SK-N-SH (cell line): ENCODE data around the gene HDGFL2. TPM values are rescaled to one million over a fixed set of nuclear protein-coding genes. Genes with fewer than 3 reads are reported as not detected.
"Not testable (repeated sequence)": the region's sequence is repeated elsewhere in the genome, so short reads cannot be mapped to it uniquely, and the experiment has no call there.

Experiments used
- CTCF ChIA-PET: fragments of 300-600, 350-600 bp; formaldehyde crosslinking; extraction: SDS; loops from one replicate; lab custom pipeline; 2021; lab: Yijun Ruan, JAX
- POLR2A ChIA-PET: fragments of 350-600 bp; sonication (Branson Sonifier 250); formaldehyde crosslinking; extraction: SDS; loops from one replicate; lab custom pipeline; 2020; ENCODE audit warnings: antibody characterized with exemption, inconsistent platforms; lab: Yijun Ruan, JAX
- DNase-seq: peaks from one replicate; pipeline ENCODE4 v3.0.0; 2012
- H2AFZ ChIP-seq: fragments of 200-600 bp; sonication (generic); 2 replicates; pipeline ENCODE4 v1.8.1; 2016; ENCODE audit warnings: antibody characterized with exemption, mild to moderate bottlenecking, low read depth
- H3F3A ChIP-seq: fragments of 200-600 bp; sonication (generic); replicated peaks from 2 replicates; pipeline ENCODE3; 2016; ENCODE audit warnings: antibody characterized with exemption, mild to moderate bottlenecking; ENCODE audit not compliant: insufficient read depth
- H3K27ac ChIP-seq, 2 experiments: fragments of 200-500 bp in 1 of 2; fragments of 200-600 bp in 1 of 2; sonication (Bioruptor generic) in 1 of 2; sonication (generic), shearing (Covaris generic) in 1 of 2; 2 replicates each; pipeline versions ENCODE4 v1.5.1 to v1.6.1; 2014 to 2016; ENCODE audit warnings: low read depth in 2 of 2, inconsistent platforms in 1 of 2, low read length in 1 of 2, mild to moderate bottlenecking in 1 of 2, mixed read lengths in 1 of 2
- H3K27me3 ChIP-seq: fragments of 200-600 bp; sonication (generic), shearing (Covaris generic); 2 replicates; pipeline ENCODE4 v1.6.1; 2016; ENCODE audit warnings: mixed run types; ENCODE audit not compliant: insufficient read depth
- H3K36me3 ChIP-seq, 2 experiments: fragments of 200-500 bp in 1 of 2; fragments of 200-600 bp in 1 of 2; sonication (Bioruptor generic) in 1 of 2; sonication (generic) in 1 of 2; replicated peaks in 1 of 2; 2 replicates each; pipeline versions ENCODE3 to v1.5.1; 2014 to 2016; ENCODE audit warnings: low read length in 1 of 2, mild to moderate bottlenecking in 1 of 2; ENCODE audit not compliant: insufficient read depth in 2 of 2, control insufficient read depth in 1 of 2
- H3K4me1 ChIP-seq, 2 experiments: fragments of 200-500 bp in 1 of 2; fragments of 200-600 bp in 1 of 2; sonication (Bioruptor generic) in 1 of 2; sonication (generic), shearing (Covaris generic) in 1 of 2; 2 replicates each; pipeline versions ENCODE4 v1.5.1 to v1.6.1; 2014 to 2016; ENCODE audit warnings: low read depth in 1 of 2, low read length in 1 of 2, mixed run types in 1 of 2; ENCODE audit not compliant: insufficient read depth in 2 of 2, control insufficient read depth in 1 of 2
- H3K4me2 ChIP-seq: fragments of 200-600 bp; sonication (generic), shearing (Covaris generic); 2 replicates; pipeline ENCODE4 v1.6.1; 2017; ENCODE audit warnings: mixed run types
- H3K4me3 ChIP-seq, 2 experiments: fragments of 200-500 bp in 1 of 2; fragments of 200-600 bp in 1 of 2; sonication (Bioruptor generic) in 1 of 2; sonication (generic), shearing (Covaris generic) in 1 of 2; 2 replicates each; pipeline versions ENCODE4 v1.5.1 to v1.8.1; 2014 to 2016; ENCODE audit warnings: low read depth in 2 of 2, inconsistent platforms in 1 of 2, low read length in 1 of 2, mild to moderate bottlenecking in 1 of 2, mixed read lengths in 1 of 2, moderate library complexity in 1 of 2
- H3K79me2 ChIP-seq: fragments of 200-600 bp; sonication (generic); 2 replicates; pipeline ENCODE4 v1.8.1; 2017; ENCODE audit warnings: mild to moderate bottlenecking; ENCODE audit not compliant: insufficient read depth
- H3K9ac ChIP-seq: fragments of 200-600 bp; sonication (generic); 2 replicates; pipeline ENCODE4 v1.6.1; 2017; ENCODE audit warnings: mixed run types
- H3K9me2 ChIP-seq: fragments of 200-600 bp; sonication (generic); 2 replicates; pipeline ENCODE4 v1.6.1; 2017; ENCODE audit warnings: mixed run types
- H3K9me3 ChIP-seq: fragments of 200-600 bp; sonication (generic); 2 replicates; pipeline ENCODE4 v1.6.1; 2017; ENCODE audit warnings: mixed run types, mild to moderate bottlenecking, moderate library complexity
- H4K20me1 ChIP-seq: fragments of 200-600 bp; sonication (generic); 2 replicates; pipeline ENCODE4 v1.6.1; 2017; ENCODE audit warnings: mild to moderate bottlenecking, mixed run types; ENCODE audit not compliant: insufficient read depth
- ELF1 ChIP-seq: IDR thresholded peaks from 2 replicates; pipeline ENCODE4 v1.4.0; 2012
- EZH2phosphoT487 ChIP-seq: fragments of 200-600 bp; sonication (generic); IDR thresholded peaks from 2 replicates; pipeline ENCODE4 v1.6.1; 2017; ENCODE audit warnings: low read depth, mixed run types, mild to moderate bottlenecking, antibody characterized with exemption, moderate library complexity, borderline replicate concordance
- FOXJ3 ChIP-seq: sonication (generic); formaldehyde crosslinking; IDR thresholded peaks from 2 replicates; pipeline ENCODE4 v1.5.1; 2020; ENCODE audit warnings: mild to moderate bottlenecking, missing genetic modification reagents
- GABPA ChIP-seq: IDR thresholded peaks from 2 replicates; pipeline ENCODE4 v1.4.0; 2012; ENCODE audit warnings: low read depth, mild to moderate bottlenecking
- JUND ChIP-seq: IDR thresholded peaks from 2 replicates; pipeline ENCODE4 v1.4.0; 2012
- NRF1 ChIP-seq: IDR thresholded peaks from 2 replicates; pipeline ENCODE4 v1.6.1; 2012; ENCODE audit warnings: low read depth, mild to moderate bottlenecking, low read length
- PBX3 ChIP-seq: IDR thresholded peaks from 2 replicates; pipeline ENCODE4; 2012
- POLR2AphosphoS5 ChIP-seq: IDR thresholded peaks from 2 replicates; pipeline ENCODE4 v1.6.1; 2012; ENCODE audit warnings: low read depth, low read length
- RAD21 ChIP-seq: IDR thresholded peaks from 2 replicates; pipeline ENCODE4 v1.6.1; 2012; ENCODE audit warnings: mild to moderate bottlenecking, low read length
- RCOR1 ChIP-seq: fragments of 150-350 bp; IDR thresholded peaks from 2 replicates; pipeline ENCODE4 v1.6.1; 2017; ENCODE audit warnings: antibody characterized with exemption, low read length
- SIN3A ChIP-seq: IDR thresholded peaks from 2 replicates; pipeline ENCODE4 v1.6.1; 2012; ENCODE audit warnings: low read depth, mild to moderate bottlenecking, low read length, moderate library complexity, borderline replicate concordance
- TCF12 ChIP-seq: IDR thresholded peaks from 2 replicates; pipeline ENCODE4 v1.4.0; 2012
- USF2 ChIP-seq: fragments of 150-350 bp; IDR thresholded peaks from 2 replicates; pipeline ENCODE4 v1.6.1; 2017; ENCODE audit warnings: antibody characterized with exemption, low read length, low read depth, borderline replicate concordance
- WGBS: methylation state at CpG from one replicate; pipeline ENCODE4 v1.1.6; 2017; ENCODE audit warnings: low lambda C conversion rate; 5-methylcytosine and 5-hydroxymethylcytosine counted together
- polyA plus RNA-seq, 3 experiments: library from polyadenylated mRNA; depleted of rRNA; stranded (reverse); fragments of >200 nt; gene quantifications; 2 replicates each; pipeline ENCODE4 v1.2.3, GENCODE V29; 2012
- TF ChIP-seq, protein P1 (sequence below): fragments of 200-600 bp; sonication (generic); IDR thresholded peaks from 2 replicates; pipeline ENCODE4 v1.6.1; 2017; ENCODE audit warnings: antibody characterized with exemption, mild to moderate bottlenecking, moderate library complexity
- TF ChIP-seq, protein P2 (sequence below): IDR thresholded peaks from 2 replicates; pipeline ENCODE4 v1.4.0; 2012; ENCODE audit warnings: low read depth, borderline replicate concordance

Gene HDGFL2
- polyA plus RNA-seq, 1 of the 3 experiments (the other 2 are of a cell fraction), result 77.8 TPM

DNA sequence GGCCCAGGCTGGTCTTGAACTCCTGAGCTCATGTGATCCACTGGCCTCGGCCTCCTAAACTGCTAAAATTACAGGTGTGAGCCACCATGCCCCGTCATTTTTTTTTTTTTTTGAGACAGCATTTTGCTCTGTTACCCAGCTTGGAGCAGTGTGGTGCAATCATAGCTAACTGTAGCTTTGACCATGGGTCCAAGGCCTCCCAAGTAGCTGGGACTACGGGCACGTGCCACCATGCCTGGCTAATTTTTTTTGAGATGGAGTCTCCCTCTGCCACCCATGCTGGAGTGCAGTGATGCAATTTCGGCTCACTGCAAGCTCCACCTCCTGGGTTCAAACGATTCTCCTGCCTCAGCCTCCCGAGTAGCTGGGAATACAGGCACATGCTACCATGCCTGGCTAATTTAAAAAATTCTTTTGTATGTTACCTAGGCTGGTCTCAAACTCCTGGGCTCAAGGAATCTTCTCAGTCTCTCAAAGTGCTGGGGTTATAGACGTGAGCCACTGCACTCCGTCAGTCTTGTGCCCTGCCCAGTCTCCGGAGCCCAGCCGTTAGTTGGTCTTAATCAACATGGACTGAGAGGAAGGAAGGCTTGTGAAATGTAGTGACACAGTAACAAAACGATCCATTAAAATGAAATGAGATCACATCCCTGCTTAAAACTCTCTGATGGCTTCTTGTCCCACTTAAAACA is 69.2 kb downstream of the HDGFL2 start:
- peaks cover 0 to 6% of the 10 kb centered on the region in 2 experiments; a peak in 1 of 4 replicates for H3K4me1 ChIP-seq
- ChIA-PET POLR2A (no interaction called here), CTCF (interaction anchor here (1.0 to 3.6 kb wide), 3 partner anchors 14 to 95 kb away, joined by 3 to 53 read pairs (median 4); no protein-coding TSS in a partner anchor)
- H3K4me3 ChIP-seq, result no peak overlapping the region
- TF ChIP-seq JUND, result no peak
- TF ChIP-seq RAD21, result no peak
- TF ChIP-seq PBX3, result no peak
- TF ChIP-seq EZH2phosphoT487, result no peak
- no peak for TF ChIP-seq TCF12
- no peak for TF ChIP-seq GABPA
- TF ChIP-seq, protein P1, sequence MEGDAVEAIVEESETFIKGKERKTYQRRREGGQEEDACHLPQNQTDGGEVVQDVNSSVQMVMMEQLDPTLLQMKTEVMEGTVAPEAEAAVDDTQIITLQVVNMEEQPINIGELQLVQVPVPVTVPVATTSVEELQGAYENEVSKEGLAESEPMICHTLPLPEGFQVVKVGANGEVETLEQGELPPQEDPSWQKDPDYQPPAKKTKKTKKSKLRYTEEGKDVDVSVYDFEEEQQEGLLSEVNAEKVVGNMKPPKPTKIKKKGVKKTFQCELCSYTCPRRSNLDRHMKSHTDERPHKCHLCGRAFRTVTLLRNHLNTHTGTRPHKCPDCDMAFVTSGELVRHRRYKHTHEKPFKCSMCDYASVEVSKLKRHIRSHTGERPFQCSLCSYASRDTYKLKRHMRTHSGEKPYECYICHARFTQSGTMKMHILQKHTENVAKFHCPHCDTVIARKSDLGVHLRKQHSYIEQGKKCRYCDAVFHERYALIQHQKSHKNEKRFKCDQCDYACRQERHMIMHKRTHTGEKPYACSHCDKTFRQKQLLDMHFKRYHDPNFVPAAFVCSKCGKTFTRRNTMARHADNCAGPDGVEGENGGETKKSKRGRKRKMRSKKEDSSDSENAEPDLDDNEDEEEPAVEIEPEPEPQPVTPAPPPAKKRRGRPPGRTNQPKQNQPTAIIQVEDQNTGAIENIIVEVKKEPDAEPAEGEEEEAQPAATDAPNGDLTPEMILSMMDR, result no peak
- no peak for TF ChIP-seq NRF1
- TF ChIP-seq ELF1, result no peak
- no peak for TF ChIP-seq SIN3A
- no peak for TF ChIP-seq RCOR1
- TF ChIP-seq POLR2AphosphoS5, result no peak
- TF ChIP-seq, protein P2, sequence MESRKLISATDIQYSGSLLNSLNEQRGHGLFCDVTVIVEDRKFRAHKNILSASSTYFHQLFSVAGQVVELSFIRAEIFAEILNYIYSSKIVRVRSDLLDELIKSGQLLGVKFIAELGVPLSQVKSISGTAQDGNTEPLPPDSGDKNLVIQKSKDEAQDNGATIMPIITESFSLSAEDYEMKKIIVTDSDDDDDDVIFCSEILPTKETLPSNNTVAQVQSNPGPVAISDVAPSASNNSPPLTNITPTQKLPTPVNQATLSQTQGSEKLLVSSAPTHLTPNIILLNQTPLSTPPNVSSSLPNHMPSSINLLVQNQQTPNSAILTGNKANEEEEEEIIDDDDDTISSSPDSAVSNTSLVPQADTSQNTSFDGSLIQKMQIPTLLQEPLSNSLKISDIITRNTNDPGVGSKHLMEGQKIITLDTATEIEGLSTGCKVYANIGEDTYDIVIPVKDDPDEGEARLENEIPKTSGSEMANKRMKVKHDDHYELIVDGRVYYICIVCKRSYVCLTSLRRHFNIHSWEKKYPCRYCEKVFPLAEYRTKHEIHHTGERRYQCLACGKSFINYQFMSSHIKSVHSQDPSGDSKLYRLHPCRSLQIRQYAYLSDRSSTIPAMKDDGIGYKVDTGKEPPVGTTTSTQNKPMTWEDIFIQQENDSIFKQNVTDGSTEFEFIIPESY, result no peak
- no peak for TF ChIP-seq USF2
- TF ChIP-seq FOXJ3, result no peak
- H3K9me2 ChIP-seq, result no peaks in the 10 kb centered on the region
- no peaks in the 10 kb centered on the region for H3F3A ChIP-seq
- 74% methylated on average over 10 of the region's 12 CpGs for WGBS
- H2AFZ ChIP-seq, result no peak overlapping the region
- DNase-seq, result no peak
- no peaks in the 10 kb centered on the region for H4K20me1 ChIP-seq
- no peak overlapping the region for H3K9ac ChIP-seq
- no peaks in the 10 kb centered on the region for H3K27me3 ChIP-seq
- H3K79me2 ChIP-seq, result no peaks in the 10 kb centered on the region
- no peaks in the 10 kb centered on the region for H3K9me3 ChIP-seq
- H3K27ac ChIP-seq, result no peak overlapping the region
- H3K36me3 ChIP-seq, result no peaks in the 10 kb centered on the region
- no peak overlapping the region for H3K4me2 ChIP-seq

GRCh38 chr19:4541806-4542145 is 69.7 kb downstream of the HDGFL2 start:
- 95% methylated on average over 12 of the region's 12 CpGs for WGBS
- H3K79me2 ChIP-seq, H3K36me3 ChIP-seq, H3K4me2 ChIP-seq, POLR2A ChIA-PET, H3K4me3 ChIP-seq, H3F3A ChIP-seq, H3K27me3 ChIP-seq, H3K9me3 ChIP-seq, H4K20me1 ChIP-seq, H3K27ac ChIP-seq, H3K9me2 ChIP-seq, DNase-seq, H3K9ac ChIP-seq, H3K4me1 ChIP-seq, H2AFZ ChIP-seq: not testable (repeated sequence)
- CTCF ChIA-PET, result interaction anchor here (1.6 kb wide), 1 partner anchor 17 kb away, joined by 4 read pairs; no protein-coding TSS in a partner anchor
